RPMI8226 (cell line): ENCODE results near the gene CCDC136.

Source experiments
- DNase-seq: peaks from one replicate; pipeline ENCODE4 v3.0.0-alpha.2; 2015

CCDC136 gene

GRCh38 chr7:128865996-128866877 is 74.5 kb downstream of the CCDC136 start:
- DNase-seq, result no peak

- DNase-seq, result no peak
These were observed 75.5 kb downstream of the CCDC136 start for GRCh38 chr7:128867241-128867640.

- DNase-seq, result no peak
These were observed 76.3 kb downstream of the CCDC136 start for GRCh38 chr7:128867842-128868623.

GRCh38 chr7:128868624-128869137 is 76.9 kb downstream of the CCDC136 start:
- DNase-seq, result no peak

GRCh38 chr7:128869138-128869943 is 77.6 kb downstream of the CCDC136 start:
- DNase-seq, result peak; percentile 86

- DNase-seq, result no peak
These were observed 78.1 kb downstream of the CCDC136 start for GRCh38 chr7:128869944-128870285.

- DNase-seq, result no peak
These were observed 79.3 kb downstream of the CCDC136 start for GRCh38 chr7:128871050-128871449.
